SK-N-SH treated with all-trans-retinoic acid at 6 μM for 48 hours (cell line): ENCODE data around the gene ZBTB16.
A peak's percentile ranks its signal among the peaks of the same experiment; 100 is the strongest.

ENCODE experiments used
- ATAC-seq: fragments of 200-7000 bp; cut with Tn5 transposase; 3 replicates; pipeline ENCODE4 v1.9.1; 2020; ENCODE audit warnings: mild to moderate bottlenecking, moderate library complexity
- GLIS3 ChIP-seq: fragments of 250-450 bp; sonication (Bioruptor Pico); IDR thresholded peaks from 2 replicates; pipeline ENCODE4 v1.5.0; 2020; ENCODE audit warnings: mild to moderate bottlenecking, moderate library complexity
- ISL1 ChIP-seq: fragments of 250-450 bp; sonication (Bioruptor Pico); IDR thresholded peaks from 2 replicates; pipeline ENCODE4 v2.1.2; 2022; ENCODE audit warnings: mild to moderate bottlenecking, moderate library complexity
- PPARA ChIP-seq: fragments of 250-450 bp; sonication (Bioruptor Pico); IDR thresholded peaks from 2 replicates; pipeline ENCODE4 v1.5.0; 2020; ENCODE audit warnings: mild to moderate bottlenecking, borderline replicate concordance
- RARB ChIP-seq: fragments of 250-450 bp; sonication (Bioruptor Pico); IDR thresholded peaks from 2 replicates; pipeline ENCODE4 v1.8.0; 2021; ENCODE audit warnings: mild to moderate bottlenecking, moderate library complexity
- SNAI2 ChIP-seq: fragments of 250-450 bp; sonication (Bioruptor Pico); IDR thresholded peaks from 2 replicates; pipeline ENCODE4 v1.5.0; 2020; ENCODE audit warnings: mild to moderate bottlenecking, moderate library complexity
- TCF4 ChIP-seq: fragments of 250-450 bp; sonication (Bioruptor Pico); IDR thresholded peaks from 2 replicates; pipeline ENCODE4 v1.8.0; 2021; ENCODE audit warnings: mild to moderate bottlenecking, moderate library complexity, borderline replicate concordance
- TOX ChIP-seq: fragments of 250-450 bp; sonication (Bioruptor Pico); IDR thresholded peaks from 2 replicates; pipeline ENCODE4 v1.8.0; 2021; ENCODE audit warnings: mild to moderate bottlenecking, moderate library complexity, borderline replicate concordance
- ZFP30 ChIP-seq: fragments of 450-650 bp; formaldehyde crosslinking; IDR thresholded peaks from 2 replicates; pipeline ENCODE4 v1.5.0; 2022; ENCODE audit warnings: mild to moderate bottlenecking, moderate library complexity
- ZNF565 ChIP-seq: fragments of 450-650 bp; formaldehyde crosslinking; conservative IDR thresholded peaks from 2 replicates; pipeline ENCODE4 v1.5.0; 2020; ENCODE audit warnings: low read depth, mild to moderate bottlenecking, moderate library complexity
- ZNF70 ChIP-seq: fragments of 450-650 bp; formaldehyde crosslinking; IDR thresholded peaks from 2 replicates; pipeline ENCODE4 v1.5.0; 2020; ENCODE audit warnings: mild to moderate bottlenecking, moderate library complexity
- ZNF8 ChIP-seq: fragments of 450-650 bp; formaldehyde crosslinking; IDR thresholded peaks from 2 replicates; pipeline ENCODE4 v1.5.0; 2020; ENCODE audit warnings: mild to moderate bottlenecking, moderate library complexity
- TF ChIP-seq, protein P1 (sequence below): fragments of 250-450 bp; sonication (Bioruptor Pico); IDR thresholded peaks from 2 replicates; pipeline ENCODE4 v1.5.1; 2020; ENCODE audit warnings: low read depth, mild to moderate bottlenecking, moderate library complexity
- TF ChIP-seq, protein P2 (sequence below): fragments of 250-450 bp; sonication (Bioruptor Pico); IDR thresholded peaks from 2 replicates; pipeline ENCODE4 v1.5.1; 2021; ENCODE audit warnings: mild to moderate bottlenecking, moderate library complexity
- TF ChIP-seq, protein P3 (sequence below): fragments of 250-450 bp; sonication (Bioruptor Pico); IDR thresholded peaks from 2 replicates; pipeline ENCODE4 v1.8.0; 2020; ENCODE audit warnings: mild to moderate bottlenecking, moderate library complexity, borderline replicate concordance
- TF ChIP-seq, protein P4 (sequence below): fragments of 250-450 bp; sonication (Bioruptor Pico); IDR thresholded peaks from 2 replicates; pipeline ENCODE4 v1.5.0; 2020; ENCODE audit warnings: mild to moderate bottlenecking, moderate library complexity

The ZBTB16 gene

DNA sequence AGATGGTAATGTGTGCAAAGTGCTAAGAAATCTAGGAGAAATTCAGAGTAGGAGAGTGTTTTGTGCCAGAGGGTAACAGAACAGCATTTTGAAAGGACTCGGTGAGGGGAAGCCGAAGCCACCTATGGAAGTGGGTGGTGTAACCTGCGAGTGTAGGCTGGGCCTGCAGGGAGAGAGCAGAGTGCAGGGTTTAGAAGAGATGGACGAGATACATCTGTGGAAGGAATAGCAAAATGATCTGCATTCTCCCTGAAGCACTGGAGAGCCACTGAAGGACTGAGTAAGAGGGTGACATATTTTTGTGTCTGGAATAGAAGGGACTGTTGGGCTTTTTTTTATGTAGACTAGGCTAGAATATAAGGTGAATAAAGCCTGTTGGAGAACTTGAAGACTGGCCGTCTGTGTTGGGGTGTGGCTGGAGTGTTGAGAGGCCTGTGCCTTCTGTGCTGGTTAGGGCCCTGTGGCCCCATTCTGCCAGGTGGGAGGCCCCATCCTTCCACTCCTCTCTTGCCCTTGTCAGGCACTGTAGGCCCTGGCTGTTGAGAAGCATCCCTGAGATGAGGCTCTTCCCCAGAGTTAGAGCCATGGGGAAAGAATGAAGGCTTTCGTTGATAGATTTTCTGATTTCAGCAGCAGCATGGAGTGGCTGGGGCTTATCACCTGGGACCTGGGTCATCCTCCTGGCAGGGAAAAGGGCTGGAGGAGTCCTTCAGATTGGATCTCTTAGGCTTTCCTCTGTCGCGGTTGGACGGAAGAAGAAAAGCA is 102.2 kb downstream of the ZBTB16 start:
- ATAC-seq: no peak
- TF ChIP-seq RARB: no peak
- no peak for TF ChIP-seq TOX (CRISPR knock-in tag)
- TF ChIP-seq, protein P1, sequence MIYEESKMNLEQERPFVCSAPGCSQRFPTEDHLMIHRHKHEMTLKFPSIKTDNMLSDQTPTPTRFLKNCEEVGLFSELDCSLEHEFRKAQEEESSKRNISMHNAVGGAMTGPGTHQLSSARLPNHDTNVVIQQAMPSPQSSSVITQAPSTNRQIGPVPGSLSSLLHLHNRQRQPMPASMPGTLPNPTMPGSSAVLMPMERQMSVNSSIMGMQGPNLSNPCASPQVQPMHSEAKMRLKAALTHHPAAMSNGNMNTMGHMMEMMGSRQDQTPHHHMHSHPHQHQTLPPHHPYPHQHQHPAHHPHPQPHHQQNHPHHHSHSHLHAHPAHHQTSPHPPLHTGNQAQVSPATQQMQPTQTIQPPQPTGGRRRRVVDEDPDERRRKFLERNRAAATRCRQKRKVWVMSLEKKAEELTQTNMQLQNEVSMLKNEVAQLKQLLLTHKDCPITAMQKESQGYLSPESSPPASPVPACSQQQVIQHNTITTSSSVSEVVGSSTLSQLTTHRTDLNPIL (CRISPR knock-in tag): no peak
- TF ChIP-seq, protein P2, sequence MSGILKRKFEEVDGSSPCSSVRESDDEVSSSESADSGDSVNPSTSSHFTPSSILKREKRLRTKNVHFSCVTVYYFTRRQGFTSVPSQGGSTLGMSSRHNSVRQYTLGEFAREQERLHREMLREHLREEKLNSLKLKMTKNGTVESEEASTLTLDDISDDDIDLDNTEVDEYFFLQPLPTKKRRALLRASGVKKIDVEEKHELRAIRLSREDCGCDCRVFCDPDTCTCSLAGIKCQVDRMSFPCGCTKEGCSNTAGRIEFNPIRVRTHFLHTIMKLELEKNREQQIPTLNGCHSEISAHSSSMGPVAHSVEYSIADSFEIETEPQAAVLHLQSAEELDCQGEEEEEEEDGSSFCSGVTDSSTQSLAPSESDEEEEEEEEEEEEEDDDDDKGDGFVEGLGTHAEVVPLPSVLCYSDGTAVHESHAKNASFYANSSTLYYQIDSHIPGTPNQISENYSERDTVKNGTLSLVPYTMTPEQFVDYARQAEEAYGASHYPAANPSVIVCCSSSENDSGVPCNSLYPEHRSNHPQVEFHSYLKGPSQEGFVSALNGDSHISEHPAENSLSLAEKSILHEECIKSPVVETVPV (CRISPR knock-in tag): no peak
- TF ChIP-seq ZFP30 (CRISPR knock-in tag): no peak
- TF ChIP-seq ZNF565 (CRISPR knock-in tag): no peak
- TF ChIP-seq, protein P3, sequence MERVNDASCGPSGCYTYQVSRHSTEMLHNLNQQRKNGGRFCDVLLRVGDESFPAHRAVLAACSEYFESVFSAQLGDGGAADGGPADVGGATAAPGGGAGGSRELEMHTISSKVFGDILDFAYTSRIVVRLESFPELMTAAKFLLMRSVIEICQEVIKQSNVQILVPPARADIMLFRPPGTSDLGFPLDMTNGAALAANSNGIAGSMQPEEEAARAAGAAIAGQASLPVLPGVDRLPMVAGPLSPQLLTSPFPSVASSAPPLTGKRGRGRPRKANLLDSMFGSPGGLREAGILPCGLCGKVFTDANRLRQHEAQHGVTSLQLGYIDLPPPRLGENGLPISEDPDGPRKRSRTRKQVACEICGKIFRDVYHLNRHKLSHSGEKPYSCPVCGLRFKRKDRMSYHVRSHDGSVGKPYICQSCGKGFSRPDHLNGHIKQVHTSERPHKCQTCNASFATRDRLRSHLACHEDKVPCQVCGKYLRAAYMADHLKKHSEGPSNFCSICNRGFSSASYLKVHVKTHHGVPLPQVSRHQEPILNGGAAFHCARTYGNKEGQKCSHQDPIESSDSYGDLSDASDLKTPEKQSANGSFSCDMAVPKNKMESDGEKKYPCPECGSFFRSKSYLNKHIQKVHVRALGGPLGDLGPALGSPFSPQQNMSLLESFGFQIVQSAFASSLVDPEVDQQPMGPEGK (CRISPR knock-in tag): no peak
- TF ChIP-seq PPARA: no peak
- TF ChIP-seq GLIS3: no peak
- TF ChIP-seq ZNF8: no peak
- TF ChIP-seq, protein P4, sequence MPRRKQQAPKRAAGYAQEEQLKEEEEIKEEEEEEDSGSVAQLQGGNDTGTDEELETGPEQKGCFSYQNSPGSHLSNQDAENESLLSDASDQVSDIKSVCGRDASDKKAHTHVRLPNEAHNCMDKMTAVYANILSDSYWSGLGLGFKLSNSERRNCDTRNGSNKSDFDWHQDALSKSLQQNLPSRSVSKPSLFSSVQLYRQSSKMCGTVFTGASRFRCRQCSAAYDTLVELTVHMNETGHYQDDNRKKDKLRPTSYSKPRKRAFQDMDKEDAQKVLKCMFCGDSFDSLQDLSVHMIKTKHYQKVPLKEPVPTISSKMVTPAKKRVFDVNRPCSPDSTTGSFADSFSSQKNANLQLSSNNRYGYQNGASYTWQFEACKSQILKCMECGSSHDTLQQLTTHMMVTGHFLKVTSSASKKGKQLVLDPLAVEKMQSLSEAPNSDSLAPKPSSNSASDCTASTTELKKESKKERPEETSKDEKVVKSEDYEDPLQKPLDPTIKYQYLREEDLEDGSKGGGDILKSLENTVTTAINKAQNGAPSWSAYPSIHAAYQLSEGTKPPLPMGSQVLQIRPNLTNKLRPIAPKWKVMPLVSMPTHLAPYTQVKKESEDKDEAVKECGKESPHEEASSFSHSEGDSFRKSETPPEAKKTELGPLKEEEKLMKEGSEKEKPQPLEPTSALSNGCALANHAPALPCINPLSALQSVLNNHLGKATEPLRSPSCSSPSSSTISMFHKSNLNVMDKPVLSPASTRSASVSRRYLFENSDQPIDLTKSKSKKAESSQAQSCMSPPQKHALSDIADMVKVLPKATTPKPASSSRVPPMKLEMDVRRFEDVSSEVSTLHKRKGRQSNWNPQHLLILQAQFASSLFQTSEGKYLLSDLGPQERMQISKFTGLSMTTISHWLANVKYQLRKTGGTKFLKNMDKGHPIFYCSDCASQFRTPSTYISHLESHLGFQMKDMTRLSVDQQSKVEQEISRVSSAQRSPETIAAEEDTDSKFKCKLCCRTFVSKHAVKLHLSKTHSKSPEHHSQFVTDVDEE: no peak

DNA sequence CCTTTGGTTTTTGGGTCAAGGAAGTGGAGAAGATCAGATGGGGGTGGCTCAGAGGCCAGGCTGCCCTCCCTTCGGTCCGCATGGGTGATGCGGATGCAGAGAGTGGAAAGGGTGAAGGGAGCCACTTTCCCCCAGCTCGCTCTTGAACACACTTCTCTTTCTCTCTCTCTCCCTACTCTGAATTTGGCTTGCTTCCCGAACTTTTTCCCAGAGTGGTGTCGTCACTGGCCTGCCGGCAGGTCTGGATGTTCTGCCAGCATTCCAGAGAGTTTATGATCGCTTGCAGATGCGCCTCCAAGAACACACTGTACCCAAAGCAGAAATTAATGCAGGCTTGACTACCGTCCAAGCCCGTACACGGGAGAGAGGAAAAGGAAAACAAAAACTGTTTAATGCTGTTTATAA is 103.2 kb downstream of the ZBTB16 start:
- ATAC-seq: peak; percentile 88

More for the DNA sequence above, 103.2 kb downstream of the ZBTB16 start:
- TF ChIP-seq SNAI2 (CRISPR knock-in tag): 0 out of 2 replicates have a peak, but pooled peaks have one; percentile 55
- TF ChIP-seq, protein P3 (CRISPR knock-in tag): no peak
- TF ChIP-seq, protein P1 (CRISPR knock-in tag): peak; percentile 74; the same call in 1 of the 2 replicates
- TF ChIP-seq, protein P2 (CRISPR knock-in tag): no peak
- peak; percentile 85 for TF ChIP-seq TCF4 (CRISPR knock-in tag)
- no peak for TF ChIP-seq ZNF70 (CRISPR knock-in tag)
- TF ChIP-seq ISL1 (CRISPR knock-in tag): peak; percentile 80
